GM08714 (cell line): ENCODE results near the gene TBC1D7.

ENCODE experiments used
- H3K4me3 ChIP-seq: fragments of 200-500 bp; sonication (Bioruptor generic); 2 replicates; pipeline ENCODE4 v1.5.1; 2014; ENCODE audit warnings: mild to moderate bottlenecking, low read length, inconsistent platforms
- ZNF274 ChIP-seq: IDR thresholded peaks from 2 replicates; pipeline ENCODE4 v1.6.1; 2012; ENCODE audit warnings: mild to moderate bottlenecking, low read depth, low read length

The TBC1D7 gene

GRCh38 chr6:13328076-13328874 lies at the start of gene TBC1D7:
Gene TBC1D7, minus strand, starts transcription at chr6:13328537. Its CDS starts 1,639 bp downstream, at chr6:13326898.
- no peak for TF ChIP-seq ZNF274
- H3K4me3 ChIP-seq: peak within 1 kb of the TSS; percentile 97

- no peak overlapping the region for H3K4me3 ChIP-seq
- no peak for TF ChIP-seq ZNF274
Observed at GRCh38 chr6:13377054-13377758, 48.9 kb upstream of the TBC1D7 start.

DNA sequence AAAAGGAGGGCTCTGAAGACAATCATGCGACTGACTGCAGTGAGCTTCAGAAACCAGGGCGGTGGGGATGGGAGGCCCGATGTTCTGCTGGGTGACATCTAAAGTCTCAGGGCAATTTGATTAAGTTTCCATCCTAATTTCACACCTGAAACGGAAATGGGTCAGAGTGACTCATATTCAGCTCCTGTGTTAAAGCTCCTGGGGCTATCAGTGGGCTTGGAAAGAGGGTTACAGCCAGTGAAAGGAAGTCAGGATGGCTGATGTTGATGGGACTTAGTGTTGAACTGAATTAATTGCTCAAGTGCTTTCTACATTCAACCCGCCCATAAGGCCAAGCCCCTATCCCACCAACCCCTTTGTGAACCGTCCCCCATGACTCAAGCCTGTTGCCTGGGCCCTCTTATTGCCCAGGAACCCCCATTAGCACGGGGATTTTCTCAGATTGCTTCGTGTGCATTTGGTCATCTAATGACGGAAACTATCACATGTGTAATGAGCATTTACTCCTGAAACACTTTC lies 47.1 kb upstream of the TBC1D7 start:
- no peak for TF ChIP-seq ZNF274
- no peak overlapping the region for H3K4me3 ChIP-seq

- H3K4me3 ChIP-seq: no peak overlapping the region
- TF ChIP-seq ZNF274: no peak
Observed at GRCh38 chr6:13373919-13374318, 45.6 kb upstream of the TBC1D7 start.

DNA sequence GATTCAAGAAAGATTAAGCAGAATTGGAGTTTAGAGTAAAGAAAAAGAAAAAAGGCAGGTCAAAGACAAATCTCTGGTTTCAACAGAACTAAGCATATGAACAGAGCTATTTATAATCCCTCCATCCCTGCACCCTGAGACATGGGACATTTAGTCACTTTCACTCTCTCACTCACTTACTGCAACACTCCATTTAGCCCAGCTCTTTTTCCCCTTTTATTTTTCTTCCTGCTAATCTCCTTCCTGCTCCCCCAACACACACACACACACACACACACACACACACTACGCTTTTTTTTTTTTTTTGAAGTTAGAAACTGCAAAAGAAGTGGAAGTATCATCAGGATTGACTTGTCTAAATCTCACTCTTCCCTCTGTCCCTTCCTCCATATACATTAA lies 45.1 kb upstream of the TBC1D7 start:
- H3K4me3 ChIP-seq: no peak overlapping the region
- no peak for TF ChIP-seq ZNF274

- no peak overlapping the region for H3K4me3 ChIP-seq
- TF ChIP-seq ZNF274: no peak
Observed at GRCh38 chr6:13372688-13373487, 44.6 kb upstream of the TBC1D7 start.

- no peak for TF ChIP-seq ZNF274
- no peak overlapping the region for H3K4me3 ChIP-seq
Observed at GRCh38 chr6:13372076-13372475, 43.7 kb upstream of the TBC1D7 start.

DNA sequence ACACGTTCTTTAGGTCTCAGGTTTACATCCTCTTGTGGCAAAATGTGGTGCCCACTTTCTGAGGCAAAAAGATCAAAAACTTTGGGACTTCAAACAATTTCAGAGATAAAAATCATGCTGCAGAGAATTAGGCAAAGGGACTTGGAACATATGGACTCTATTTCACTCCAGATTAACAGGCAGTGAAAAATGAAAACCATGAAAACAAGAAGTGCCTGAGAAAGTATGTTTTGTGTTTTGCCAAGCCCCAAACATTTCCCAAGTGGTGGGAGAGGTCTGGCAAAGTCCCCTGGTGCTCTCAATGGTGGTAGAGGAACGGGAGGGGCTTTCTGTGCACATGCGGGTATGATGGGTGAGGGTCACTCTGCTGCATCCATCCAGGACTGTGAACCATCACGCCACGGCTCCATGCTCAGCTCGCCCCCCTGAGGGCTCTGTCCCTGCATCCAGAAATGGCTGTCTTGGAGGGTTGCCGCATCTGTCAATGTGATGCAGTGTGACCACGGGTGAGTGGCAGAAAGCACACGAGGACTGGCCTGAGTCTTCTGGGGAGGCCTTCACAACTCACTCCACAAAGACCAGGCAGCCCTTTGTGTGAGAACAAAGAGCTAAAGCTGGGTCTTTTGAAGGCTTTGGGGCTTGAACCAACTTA lies 43.2 kb upstream of the TBC1D7 start:
- no peak overlapping the region for H3K4me3 ChIP-seq
- TF ChIP-seq ZNF274: no peak

GRCh38 chr6:13370623-13371022 lies 42.3 kb upstream of the TBC1D7 start:
- TF ChIP-seq ZNF274: no peak
- no peak overlapping the region for H3K4me3 ChIP-seq

GRCh38 chr6:13369591-13369990 lies 41.3 kb upstream of the TBC1D7 start:
- TF ChIP-seq ZNF274: no peak

DNA sequence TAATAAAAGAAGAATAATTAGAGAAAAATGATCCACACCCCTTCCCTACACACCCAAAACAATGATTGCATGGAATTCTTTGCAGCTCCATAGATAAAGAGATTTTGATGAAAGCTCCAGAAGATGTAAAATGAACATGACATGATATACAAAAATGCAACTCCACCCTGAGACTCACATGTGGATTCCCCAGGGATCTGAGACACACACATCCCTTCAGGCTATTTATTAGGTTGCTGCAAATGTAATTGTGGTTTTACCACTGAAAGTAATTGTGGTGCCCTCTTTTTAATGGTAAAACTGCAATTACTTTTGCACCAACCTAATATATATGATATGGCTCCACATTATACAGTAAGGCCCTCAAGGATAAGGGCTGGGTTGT lies 40.4 kb upstream of the TBC1D7 start:
- TF ChIP-seq ZNF274: no peak
- no peak overlapping the region for H3K4me3 ChIP-seq

More at GRCh38 chr6:13369591-13369990, 41.3 kb upstream of the TBC1D7 start:
- no peak overlapping the region for H3K4me3 ChIP-seq

- no peak overlapping the region for H3K4me3 ChIP-seq
- TF ChIP-seq ZNF274: no peak
Observed at GRCh38 chr6:13368079-13368730, 39.9 kb upstream of the TBC1D7 start.

GRCh38 chr6:13367396-13367795 lies 39.1 kb upstream of the TBC1D7 start:
- H3K4me3 ChIP-seq: no peak overlapping the region
- no peak for TF ChIP-seq ZNF274

DNA sequence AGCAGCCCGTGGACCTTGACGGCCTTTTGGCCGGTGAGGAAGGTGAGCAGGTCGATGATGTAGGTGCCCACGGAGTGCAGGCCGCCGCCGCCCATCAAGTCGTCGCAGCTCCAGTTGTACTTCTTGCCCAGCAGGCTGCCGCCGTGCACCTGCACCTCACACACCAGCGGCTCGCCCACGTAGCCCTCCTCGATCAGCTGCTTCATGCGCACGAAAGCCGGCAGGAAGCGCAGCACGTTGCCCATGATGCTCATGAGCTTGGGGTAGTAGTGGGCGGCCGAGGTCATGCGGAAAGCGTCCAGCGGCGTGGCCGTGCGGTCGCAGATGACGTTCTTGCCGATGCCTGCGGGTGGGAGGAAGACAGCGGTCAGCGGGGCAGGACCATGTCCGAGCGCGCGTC lies 37.0 kb upstream of the TBC1D7 start:
- no peak for TF ChIP-seq ZNF274

More for the DNA sequence above, 37.0 kb upstream of the TBC1D7 start:
- no peak overlapping the region for H3K4me3 ChIP-seq
